GM13976 (cell line): ENCODE measurements around the gene HSF4.

Source experiments
- DNase-seq: peaks from one replicate; pipeline ENCODE4 v3.0.0; 2012; ENCODE audit warnings: low spot score
- in situ Hi-C: fragments of 300-500 bp; cut with MboI; formaldehyde crosslinking; loops from one replicate; pipeline ENCODE4 v1.12.0; 2022; ENCODE audit warnings: low sequenced_read_pairs, mixed read lengths, inconsistent platforms; ENCODE audit not compliant: unreplicated experiment
- TF ChIP-seq, protein P1 (sequence below): IDR thresholded peaks from 2 replicates; pipeline ENCODE4 v1.5.1; 2012; ENCODE audit warnings: borderline replicate concordance, mild to moderate bottlenecking; ENCODE audit not compliant: insufficient read depth; ENCODE audit errors: extremely low read depth, missing control alignments, control extremely low read depth

The HSF4 gene

DNA sequence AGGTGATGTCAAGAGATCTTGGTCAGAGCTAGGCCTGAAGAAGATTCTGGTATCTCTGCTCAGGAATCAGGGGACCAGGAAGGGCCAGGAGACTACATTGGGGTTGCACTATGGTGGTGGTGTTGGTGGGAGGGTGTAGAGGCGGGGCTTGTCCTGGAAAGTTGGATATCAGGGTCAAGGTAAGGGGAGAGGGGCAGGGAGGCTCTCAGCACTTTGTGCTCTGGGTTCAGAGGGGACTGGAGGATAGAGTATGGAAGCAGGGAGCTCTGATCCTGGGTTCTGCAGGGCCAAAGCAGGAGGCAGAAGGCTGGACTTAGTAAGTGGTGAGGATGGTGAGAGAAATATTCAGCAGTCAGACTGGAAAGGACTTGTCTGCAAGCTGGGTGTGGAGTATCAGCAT, 8.8 kb downstream of the HSF4 start:
- in situ Hi-C loops = loop anchor here (25.0 kb wide), 1 partner anchor 211 kb away; the partner anchor contains the start of gene CES3
- TF ChIP-seq, protein P1, sequence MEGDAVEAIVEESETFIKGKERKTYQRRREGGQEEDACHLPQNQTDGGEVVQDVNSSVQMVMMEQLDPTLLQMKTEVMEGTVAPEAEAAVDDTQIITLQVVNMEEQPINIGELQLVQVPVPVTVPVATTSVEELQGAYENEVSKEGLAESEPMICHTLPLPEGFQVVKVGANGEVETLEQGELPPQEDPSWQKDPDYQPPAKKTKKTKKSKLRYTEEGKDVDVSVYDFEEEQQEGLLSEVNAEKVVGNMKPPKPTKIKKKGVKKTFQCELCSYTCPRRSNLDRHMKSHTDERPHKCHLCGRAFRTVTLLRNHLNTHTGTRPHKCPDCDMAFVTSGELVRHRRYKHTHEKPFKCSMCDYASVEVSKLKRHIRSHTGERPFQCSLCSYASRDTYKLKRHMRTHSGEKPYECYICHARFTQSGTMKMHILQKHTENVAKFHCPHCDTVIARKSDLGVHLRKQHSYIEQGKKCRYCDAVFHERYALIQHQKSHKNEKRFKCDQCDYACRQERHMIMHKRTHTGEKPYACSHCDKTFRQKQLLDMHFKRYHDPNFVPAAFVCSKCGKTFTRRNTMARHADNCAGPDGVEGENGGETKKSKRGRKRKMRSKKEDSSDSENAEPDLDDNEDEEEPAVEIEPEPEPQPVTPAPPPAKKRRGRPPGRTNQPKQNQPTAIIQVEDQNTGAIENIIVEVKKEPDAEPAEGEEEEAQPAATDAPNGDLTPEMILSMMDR = no peak

DNA sequence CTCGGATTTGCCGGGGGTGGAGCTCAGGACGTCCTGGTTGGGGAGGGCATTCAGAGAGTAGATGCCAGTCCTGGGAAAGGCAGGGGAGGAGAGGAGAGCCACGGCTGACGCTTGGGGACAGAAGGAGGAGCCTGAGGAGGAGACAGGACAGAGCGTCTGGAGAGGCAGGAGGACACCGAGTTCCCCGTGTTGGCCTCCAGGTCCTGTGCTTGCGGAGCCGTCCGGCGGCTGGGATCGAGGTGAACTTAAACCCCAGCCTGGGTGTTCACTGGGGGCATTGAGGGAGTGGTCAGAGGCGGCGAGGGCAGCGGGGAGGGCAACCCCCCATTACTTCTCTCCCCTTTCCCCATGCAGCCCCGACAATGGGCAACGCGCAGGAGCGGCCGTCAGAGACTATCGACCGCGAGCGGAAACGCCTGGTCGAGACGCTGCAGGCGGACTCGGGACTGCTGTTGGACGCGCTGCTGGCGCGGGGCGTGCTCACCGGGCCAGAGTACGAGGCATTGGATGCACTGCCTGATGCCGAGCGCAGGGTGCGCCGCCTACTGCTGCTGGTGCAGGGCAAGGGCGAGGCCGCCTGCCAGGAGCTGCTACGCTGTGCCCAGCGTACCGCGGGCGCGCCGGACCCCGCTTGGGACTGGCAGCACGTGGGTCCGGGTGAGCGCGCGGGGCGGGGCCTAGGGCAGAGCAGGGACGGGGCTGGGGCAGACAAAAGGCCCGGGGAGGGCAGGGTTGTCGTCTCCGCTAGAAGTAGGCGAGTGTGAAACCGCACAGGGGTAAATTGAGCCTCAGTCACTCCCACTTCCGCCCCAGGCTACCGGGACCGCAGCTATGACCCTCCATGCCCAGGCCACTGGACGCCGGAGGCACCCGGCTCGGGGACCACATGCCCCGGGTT, 9.5 kb downstream of the HSF4 start:
- in situ Hi-C loops = loop anchor here (25.0 kb wide), 1 partner anchor 212 kb away; the partner anchor contains the start of gene CES3
- peak; percentile 82 for DNase-seq
- TF ChIP-seq, protein P1 = peak; percentile 33

More for the DNA sequence above, 8.8 kb downstream of the HSF4 start:
- no peak for DNase-seq

DNA sequence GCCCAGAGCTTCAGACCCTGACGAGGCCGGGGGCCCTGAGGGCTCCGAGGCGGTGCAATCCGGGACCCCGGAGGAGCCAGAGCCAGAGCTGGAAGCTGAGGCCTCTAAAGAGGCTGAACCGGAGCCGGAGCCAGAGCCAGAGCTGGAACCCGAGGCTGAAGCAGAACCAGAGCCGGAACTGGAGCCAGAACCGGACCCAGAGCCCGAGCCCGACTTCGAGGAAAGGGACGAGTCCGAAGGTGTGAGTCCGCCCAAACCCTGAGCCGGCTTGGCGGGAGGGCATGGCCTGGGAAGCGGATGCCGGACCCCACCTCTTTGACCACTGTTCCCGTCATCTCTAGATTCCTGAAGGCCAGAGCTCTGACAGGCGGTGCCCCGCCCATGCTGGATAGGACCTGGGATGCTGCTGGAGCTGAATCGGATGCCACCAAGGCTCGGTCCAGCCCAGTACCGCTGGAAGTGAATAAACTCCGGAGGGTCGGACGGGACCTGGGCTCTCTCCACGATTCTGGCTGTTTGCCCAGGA, 10.2 kb downstream of the HSF4 start:
- TF ChIP-seq, protein P1 = no peak
- DNase-seq = no peak
- in situ Hi-C loops = loop anchor here (25.0 kb wide), 1 partner anchor 212 kb away; the partner anchor contains the start of gene CES3

DNA sequence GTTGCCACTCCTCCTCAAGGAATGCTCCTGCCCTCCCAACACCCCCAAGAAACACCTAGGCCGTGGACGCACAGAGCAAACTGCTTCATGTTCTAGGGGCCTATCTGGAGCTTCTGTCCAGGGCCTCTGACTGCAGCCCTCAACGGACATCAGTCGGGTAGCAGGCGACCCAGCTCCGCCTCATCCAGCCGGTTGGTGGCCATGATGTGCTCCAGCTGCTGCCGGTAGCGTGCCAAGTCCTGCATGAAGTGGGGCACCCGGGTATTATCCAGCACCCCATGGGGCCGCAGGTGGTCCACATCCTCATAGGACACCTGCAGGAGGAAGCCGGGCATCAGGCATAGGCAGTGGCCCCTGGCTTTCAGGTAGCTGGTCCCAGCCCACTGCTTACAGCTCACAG, 12.1 kb downstream of the HSF4 start:
- DNase-seq = no peak
- TF ChIP-seq, protein P1 = no peak
- in situ Hi-C loops = no loop called here

DNA sequence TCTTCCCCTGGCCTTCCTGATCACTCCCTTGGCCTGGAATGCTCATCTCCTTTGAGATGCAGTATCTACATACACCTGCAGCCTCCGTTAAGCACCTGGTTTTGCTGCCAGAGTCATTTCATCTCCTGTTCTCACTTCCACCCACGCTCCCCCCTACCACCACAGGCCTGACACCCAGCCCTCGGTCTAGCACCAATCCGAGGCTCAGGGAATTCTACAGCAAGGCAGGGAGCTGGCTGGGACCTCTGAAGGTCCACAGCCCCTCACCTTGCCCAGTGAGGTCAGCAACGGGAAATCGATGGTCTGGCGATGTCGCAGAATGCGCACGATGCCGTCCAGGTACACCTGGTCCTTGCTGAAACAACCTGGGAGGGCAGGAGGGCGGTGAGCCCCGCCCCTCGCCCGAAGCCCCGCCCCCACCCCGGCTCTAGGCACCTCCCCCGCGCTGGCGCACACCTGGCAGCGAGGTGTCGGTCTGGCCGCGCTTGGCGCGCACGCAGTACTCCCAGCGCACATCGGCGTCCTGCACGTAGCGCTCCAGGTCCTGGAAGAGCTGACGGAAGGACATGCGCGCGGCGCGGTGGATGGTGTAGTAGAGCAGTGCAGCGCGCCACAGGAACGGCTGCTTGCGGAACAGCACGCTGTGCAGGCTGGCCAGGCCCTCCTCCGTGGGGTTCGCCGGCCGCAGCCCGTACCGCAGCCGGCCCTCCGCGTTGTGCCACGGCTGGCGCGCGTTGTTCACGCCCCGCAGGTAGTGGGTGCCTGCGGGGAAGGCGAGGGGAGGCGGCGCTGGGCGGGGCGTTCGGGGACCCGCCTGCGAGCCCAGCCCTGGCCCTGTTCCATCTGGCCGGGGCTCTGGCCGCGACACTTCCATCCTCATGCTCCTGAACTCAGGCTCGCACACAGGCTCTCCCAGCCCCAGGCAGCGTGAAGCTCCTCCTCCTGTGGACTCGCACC, 13.5 kb downstream of the HSF4 start:
- TF ChIP-seq, protein P1 = no peak
- no peak for DNase-seq
- in situ Hi-C loops = no loop called here
